Measurements from ENCODE around the gene WIZ. TPM values are rescaled to one million over a fixed set of nuclear protein-coding genes. Genes with fewer than 3 reads are reported as not detected.

The WIZ gene
- total RNA-seq, 1 donor from 2014 or later, result 42.7 TPM

- no peak overlapping the region for H3K4me3 ChIP-seq (ENCODE audit: low read depth, low read length)
- H3K36me3 ChIP-seq (ENCODE audit: control insufficient read depth, insufficient read depth, low read length), result no peaks in the 10 kb centered on the region
- DNase-seq (ENCODE audit: low read depth), result no peak
- TF ChIP-seq, protein P1, sequence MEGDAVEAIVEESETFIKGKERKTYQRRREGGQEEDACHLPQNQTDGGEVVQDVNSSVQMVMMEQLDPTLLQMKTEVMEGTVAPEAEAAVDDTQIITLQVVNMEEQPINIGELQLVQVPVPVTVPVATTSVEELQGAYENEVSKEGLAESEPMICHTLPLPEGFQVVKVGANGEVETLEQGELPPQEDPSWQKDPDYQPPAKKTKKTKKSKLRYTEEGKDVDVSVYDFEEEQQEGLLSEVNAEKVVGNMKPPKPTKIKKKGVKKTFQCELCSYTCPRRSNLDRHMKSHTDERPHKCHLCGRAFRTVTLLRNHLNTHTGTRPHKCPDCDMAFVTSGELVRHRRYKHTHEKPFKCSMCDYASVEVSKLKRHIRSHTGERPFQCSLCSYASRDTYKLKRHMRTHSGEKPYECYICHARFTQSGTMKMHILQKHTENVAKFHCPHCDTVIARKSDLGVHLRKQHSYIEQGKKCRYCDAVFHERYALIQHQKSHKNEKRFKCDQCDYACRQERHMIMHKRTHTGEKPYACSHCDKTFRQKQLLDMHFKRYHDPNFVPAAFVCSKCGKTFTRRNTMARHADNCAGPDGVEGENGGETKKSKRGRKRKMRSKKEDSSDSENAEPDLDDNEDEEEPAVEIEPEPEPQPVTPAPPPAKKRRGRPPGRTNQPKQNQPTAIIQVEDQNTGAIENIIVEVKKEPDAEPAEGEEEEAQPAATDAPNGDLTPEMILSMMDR (IDR thresholded peaks at IDR 0.05; ENCODE audit: insufficient read depth, low read length, poor library complexity, severe bottlenecking), result no peak
- H3K27me3 ChIP-seq (ENCODE audit: control insufficient read depth, insufficient read depth, low read length), result no peaks in the 10 kb centered on the region
Observed at GRCh38 chr19:15442142-15442920, 7.4 kb downstream of the WIZ start.

DNA sequence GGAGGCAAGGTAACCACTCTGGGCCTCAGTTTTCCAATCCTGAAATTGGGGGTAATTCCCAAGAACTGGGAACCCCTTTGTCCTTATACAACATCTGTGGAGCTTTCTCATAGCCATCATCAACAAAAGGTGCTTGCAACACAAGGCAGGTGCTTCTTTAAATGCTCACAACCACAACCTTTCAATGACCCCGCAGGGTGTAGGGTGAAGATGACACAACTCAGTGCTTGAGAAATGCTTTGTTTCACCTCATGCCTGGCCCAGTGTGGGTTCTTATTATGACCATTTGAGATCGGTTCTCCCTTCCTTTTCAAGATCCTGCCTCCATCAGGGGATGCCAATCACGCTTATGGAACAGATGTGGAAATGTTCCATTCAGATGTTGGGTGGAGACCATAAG is 8.4 kb downstream of the WIZ start:
- Histone ChIP-seq H3K36me3 (ENCODE audit: control insufficient read depth, insufficient read depth, low read length) (no peaks in the 10 kb centered on the region), H3K4me3 (ENCODE audit: low read depth, low read length) (no peak overlapping the region), H3K27me3 (ENCODE audit: control insufficient read depth, insufficient read depth, low read length) (no peaks in the 10 kb centered on the region)
- TF ChIP-seq, protein P1 (IDR thresholded peaks at IDR 0.05; ENCODE audit: insufficient read depth, low read length, poor library complexity, severe bottlenecking), result no peak
- DNase-seq (ENCODE audit: low read depth), result no peak

GRCh38 chr19:15439821-15440641 is 9.7 kb downstream of the WIZ start:
- no peaks in the 10 kb centered on the region for H3K27me3 ChIP-seq (ENCODE audit: control insufficient read depth, insufficient read depth, low read length)
- no peak overlapping the region for H3K4me3 ChIP-seq (ENCODE audit: low read depth, low read length)
- TF ChIP-seq, protein P1 (IDR thresholded peaks at IDR 0.05; ENCODE audit: insufficient read depth, low read length, poor library complexity, severe bottlenecking), result no peak
- no peak for DNase-seq (ENCODE audit: low read depth)
- no peaks in the 10 kb centered on the region for H3K36me3 ChIP-seq (ENCODE audit: control insufficient read depth, insufficient read depth, low read length)

DNA sequence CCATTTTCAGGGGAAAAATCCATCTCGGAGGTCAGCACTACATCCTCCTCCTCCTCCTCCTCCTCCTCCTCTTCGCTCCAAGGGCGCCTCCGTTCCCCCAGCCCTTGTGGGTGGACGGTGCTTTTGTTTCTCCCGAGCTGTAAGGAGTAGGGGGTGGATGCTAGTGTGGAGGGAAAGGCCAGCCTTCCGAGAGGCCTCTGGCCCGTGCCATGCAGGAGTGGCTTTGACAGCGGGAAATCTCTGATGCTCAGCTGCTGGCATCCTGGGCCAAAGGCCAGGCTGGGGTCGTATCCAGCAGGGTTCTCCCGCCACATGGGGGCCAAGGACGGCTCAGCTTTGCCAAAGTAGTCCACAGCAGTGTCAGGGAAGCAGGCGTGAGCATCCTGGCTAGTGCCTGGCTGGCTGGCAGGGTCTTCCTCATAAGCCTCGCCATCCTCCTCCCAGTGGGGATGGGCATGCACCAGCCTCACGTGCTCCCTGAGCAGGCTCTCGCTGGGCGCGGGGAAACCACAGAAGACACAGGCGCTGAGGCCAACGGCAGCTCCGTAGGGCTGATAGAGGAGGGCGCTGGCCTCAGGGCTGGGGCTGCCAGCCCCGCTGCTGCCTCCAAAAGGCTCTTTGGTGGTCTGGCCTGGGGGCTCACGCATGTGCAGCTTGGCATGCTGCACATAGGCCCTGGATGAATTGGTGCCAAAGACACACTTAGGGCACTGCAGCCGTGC is 10.5 kb downstream of the WIZ start:
- H3K36me3 ChIP-seq (ENCODE audit: control insufficient read depth, insufficient read depth, low read length), result no peaks in the 10 kb centered on the region
- H3K27me3 ChIP-seq (ENCODE audit: control insufficient read depth, insufficient read depth, low read length), result no peaks in the 10 kb centered on the region
- no peak for DNase-seq (ENCODE audit: low read depth)
- no peak overlapping the region for H3K4me3 ChIP-seq (ENCODE audit: low read depth, low read length)
- TF ChIP-seq, protein P1 (IDR thresholded peaks at IDR 0.05; ENCODE audit: insufficient read depth, low read length, poor library complexity, severe bottlenecking), result no peak

DNA sequence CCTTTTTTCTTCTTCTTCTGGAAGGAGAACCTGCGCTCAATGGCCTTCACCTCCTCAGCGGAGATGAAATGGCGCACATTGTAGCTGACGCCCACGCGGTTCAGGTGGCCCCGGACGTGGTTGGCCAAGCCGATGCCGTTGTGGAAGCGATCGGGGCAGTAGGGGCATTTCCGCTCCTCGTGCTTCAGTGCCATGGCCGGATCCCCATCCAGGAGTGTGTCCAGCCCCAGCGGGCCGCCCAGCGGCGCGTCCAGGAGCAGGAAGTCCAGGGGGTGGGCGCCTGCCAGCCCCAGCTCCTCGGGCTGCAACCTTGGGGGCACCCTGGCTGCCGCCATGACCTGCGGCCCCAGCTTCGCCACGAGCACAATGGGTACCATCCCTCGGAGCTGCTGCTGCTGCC is 11.2 kb downstream of the WIZ start:
- Histone ChIP-seq H3K36me3 (ENCODE audit: control insufficient read depth, insufficient read depth, low read length) (no peaks in the 10 kb centered on the region), H3K27me3 (ENCODE audit: control insufficient read depth, insufficient read depth, low read length) (no peaks in the 10 kb centered on the region), H3K4me3 (ENCODE audit: low read depth, low read length) (no peak overlapping the region)
- DNase-seq (ENCODE audit: low read depth), result no peak
- TF ChIP-seq, protein P1 (IDR thresholded peaks at IDR 0.05; ENCODE audit: insufficient read depth, low read length, poor library complexity, severe bottlenecking), result no peak
